ENCODE measurements around the gene RANBP3.

Gene RANBP3

DNA sequence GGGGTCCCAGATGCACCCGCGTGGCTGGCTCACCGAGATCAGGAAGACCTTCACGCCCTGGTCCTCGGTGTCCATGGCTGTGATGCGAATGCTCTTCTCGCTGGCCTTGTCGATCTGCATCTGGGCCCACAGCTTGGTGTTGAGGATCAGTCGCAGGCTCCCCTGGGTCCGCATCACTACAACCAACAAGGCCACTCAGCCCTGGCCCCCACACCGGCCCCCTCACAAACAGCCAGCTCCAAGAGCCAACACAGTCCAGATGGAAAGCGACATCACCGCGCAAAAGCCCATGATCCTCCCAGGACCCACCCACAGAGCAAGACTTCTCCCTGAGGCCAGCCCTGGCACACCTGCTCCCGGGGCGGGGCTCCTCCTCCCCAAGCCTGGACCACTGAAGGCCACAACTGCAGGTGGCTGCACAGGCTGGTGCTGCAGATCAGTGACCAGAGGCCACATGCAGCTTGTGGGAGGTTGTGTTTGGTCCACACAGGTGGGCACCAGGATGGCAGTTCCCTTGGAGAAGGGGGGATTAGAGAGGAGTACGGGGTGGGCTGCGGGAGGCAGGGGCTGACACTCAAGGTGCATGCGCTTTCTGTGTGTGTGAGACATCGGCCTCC, 59.4 kb downstream of the RANBP3 start:
- DNase-seq, result no peak

GRCh38 chr19:5917431-5918107, 60.4 kb downstream of the RANBP3 start:
- DNase-seq, result no peak

GRCh38 chr19:5916181-5916708, 61.7 kb downstream of the RANBP3 start:
- DNase-seq, result no peak

DNA sequence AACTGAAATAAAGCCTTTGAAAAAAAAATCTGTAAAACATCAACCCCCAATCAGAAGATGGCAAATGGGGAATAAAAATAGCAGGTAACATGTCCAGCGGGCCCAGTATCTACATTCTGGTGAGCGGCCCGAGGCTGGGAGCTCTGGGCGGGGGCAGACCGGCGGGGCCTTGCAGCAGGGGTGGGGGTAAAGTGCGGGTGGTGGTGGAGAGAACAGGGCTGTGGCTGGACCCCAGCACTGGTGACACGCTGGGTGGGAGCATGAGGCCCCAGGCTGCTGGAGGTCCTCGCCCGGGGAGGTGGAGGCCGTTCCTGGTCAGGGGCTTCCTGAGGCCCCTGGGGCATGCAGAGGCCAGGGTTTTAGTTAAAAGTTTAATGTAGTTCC, 62.2 kb downstream of the RANBP3 start:
- no peak for DNase-seq

- no peak for DNase-seq
These were observed 62.8 kb downstream of the RANBP3 start for GRCh38 chr19:5914946-5915781.

DNA sequence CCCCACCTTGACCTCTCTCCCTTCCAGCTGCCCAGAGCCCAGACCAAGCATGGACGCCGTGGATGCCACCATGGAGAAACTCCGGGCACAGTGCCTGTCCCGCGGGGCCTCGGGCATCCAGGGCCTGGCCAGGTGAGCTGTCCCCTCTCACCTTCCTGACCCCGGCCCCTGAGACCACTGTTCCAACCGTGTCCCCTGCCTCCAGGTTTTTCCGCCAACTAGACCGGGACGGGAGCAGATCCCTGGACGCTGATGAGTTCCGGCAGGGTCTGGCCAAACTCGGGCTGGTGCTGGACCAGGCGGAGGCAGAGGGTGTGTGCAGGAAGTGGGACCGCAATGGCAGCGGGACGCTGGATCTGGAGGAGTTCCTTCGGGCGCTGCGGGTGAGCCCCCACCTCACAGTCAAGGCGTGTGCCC, 63.6 kb downstream of the RANBP3 start:
- no peak for DNase-seq

- DNase-seq, result no peak
These were observed 64.1 kb downstream of the RANBP3 start, which contains the start of gene CAPS for GRCh38 chr19:5913739-5914357. Gene CAPS, plus strand, starts transcription at chr19:5914254. Its CDS starts 153 bp downstream, at chr19:5914407.

DNA sequence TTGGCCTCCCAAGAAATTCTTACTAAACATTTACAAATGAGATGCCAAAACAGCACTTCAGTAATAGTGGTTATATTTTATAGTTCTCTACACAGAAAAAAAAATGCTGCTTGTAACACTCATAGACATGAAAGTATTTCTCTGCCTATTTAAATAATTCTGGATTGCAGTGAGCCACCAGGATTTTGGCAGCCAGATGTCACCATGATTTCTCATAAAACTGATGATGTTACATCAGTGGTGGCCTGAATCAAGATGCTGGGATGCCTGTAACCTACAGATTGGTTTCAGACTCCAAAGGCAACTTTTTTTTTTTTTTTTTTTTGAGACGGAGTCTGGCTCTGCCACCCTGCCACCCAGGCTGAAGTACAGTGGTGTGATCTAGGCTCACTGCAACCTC, 66.6 kb downstream of the RANBP3 start:
- DNase-seq, result no peak

DNA sequence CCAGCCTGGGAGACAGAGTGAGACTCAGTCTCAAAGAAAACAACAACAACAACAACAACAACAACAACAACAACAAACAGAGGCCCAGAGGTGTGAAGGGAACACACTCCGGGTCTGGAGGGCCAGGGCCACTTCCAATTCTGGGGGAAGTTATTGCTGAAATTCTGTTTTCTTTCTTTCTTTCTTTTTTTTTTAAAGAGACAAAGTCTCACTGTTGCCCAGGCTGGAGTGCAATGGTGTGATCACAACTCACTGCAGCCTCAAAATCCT, 67.4 kb downstream of the RANBP3 start:
- DNase-seq, result no peak

DNA sequence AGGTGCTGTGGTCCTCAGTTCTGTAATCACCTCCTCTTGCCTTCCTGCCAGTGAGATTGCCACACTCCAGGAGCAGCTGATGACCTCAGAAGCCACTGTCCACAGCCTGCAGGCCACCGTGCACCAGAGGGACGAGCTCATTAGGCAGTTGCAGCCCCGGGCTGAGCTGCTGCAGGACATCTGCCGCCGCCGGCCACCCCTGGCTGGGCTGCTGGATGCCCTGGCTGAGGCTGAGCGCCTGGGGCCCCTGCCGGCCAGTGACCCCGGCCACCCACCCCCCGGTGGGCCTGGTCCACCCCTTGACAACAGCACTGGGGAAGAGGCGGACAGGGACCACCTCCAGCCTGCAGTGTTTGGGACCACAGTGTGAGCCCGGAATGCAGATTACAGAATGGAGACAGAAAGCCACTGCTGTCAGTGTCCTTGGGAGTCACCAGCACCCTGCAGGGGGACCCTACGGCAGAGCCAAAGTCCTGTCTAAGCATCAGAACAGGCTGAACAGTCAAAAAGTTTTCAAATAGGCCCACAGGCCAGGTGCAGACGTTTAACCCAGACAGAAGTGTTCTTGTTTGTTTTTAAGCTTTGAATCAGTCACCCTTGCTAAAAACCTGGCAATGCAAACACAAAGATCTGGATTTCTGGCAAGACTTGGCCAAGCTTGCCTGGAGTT, 69.0 kb downstream of the RANBP3 start:
- no peak for DNase-seq

DNA sequence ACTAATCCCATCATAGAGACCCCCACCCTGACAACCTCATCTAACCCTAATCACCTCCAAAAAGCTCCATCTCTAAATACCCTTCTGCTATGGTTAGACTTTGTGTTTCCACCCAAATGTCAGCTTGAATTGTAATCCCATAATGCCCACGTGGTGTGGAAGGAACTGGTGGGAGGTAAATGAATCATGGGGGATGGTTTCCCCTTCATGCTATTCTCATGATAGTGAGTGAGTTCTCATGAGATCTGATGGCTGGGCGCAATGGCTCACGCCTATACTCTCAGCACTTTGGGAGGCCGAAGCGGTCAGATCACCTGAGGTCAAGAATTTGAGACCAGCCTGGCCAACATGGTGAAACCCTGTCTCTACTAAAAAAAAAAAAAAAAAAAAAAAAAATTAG, 70.7 kb downstream of the RANBP3 start:
- peak in 1 of 2 experiments; percentile 32 for DNase-seq

- no peak for DNase-seq
These were observed 72.7 kb downstream of the RANBP3 start for GRCh38 chr19:5905114-5905778.

- DNase-seq, result peak; percentile 99 to 100
These were observed 73.4 kb downstream of the RANBP3 start, which contains the start of gene VMAC for GRCh38 chr19:5904352-5905113. Gene VMAC, plus strand, starts transcription at chr19:5904872. Its CDS starts 19 bp downstream, at chr19:5904891.

- peak; percentile 95 to 98 for DNase-seq
These were observed 74.2 kb downstream of the RANBP3 start, which contains the start of gene NDUFA11 for GRCh38 chr19:5903624-5904351. Gene NDUFA11, minus strand, starts transcription at chr19:5903790. Its CDS starts 82 bp downstream, at chr19:5903708.

DNA sequence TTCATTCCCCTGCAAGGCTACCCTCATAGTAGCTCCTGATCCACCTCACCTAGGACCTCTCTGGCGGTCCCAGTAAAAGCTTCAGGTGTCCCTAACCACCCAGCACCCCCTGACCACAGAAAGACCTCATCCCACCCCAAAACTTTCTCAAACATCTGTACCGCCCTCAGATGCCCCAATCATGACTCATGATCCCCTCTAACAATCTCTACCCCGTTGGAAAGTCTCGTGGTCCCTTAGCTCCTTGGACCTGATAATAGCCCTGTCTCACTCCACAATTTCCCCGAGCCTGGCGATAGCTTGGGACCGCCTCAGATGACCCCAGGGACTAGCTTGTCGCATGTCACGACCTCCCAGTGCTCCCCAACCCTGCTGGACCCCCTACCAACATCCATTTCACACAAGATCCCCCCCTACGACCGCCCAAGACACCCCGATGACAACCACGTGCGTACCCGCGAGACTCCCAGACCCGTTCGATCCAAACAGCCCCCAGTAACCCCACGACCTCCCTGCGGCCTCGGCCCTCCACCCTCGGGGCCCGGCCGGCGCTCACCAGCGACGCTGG, 74.8 kb downstream of the RANBP3 start:
- DNase-seq, result peak in 1 of 2 experiments; percentile 34

DNA sequence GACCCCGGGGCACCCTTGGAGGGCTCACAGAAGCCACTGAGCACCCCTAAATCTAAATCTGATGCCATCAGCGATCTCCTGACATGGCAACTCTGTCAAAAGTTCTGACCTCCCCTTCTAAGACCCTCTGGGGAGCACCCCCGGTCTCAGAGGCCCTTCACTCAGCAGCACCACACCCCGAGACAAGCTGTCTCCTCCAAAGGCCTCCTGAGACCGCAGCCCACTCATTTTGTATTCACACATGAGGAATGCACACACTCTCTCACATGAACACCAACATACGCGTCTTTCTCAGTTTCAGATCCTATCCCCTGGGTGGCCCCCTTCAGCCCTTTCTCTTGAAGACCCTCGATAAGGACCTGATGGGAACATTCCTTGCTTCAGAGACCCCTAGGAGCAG, 77.0 kb downstream of the RANBP3 start:
- no peak for DNase-seq

GRCh38 chr19:5899728-5900526, 78.0 kb downstream of the RANBP3 start:
- no peak for DNase-seq

- no peak for DNase-seq
These were observed 80.6 kb downstream of the RANBP3 start for GRCh38 chr19:5897189-5897969.

Measured in stimulated activated CD4-positive, alpha-beta T cell treated with anti-CD3 and anti-CD28 coated beads, Interleukin-4, amount 100 ng/mL, for 4 hours (primary cell).